CD14-positive monocyte (primary cell): Measurements from ENCODE around the gene PMF1. TPM values are rescaled to one million over a fixed set of nuclear protein-coding genes. Genes with fewer than 3 reads are reported as not detected.

Experiments used
- DNase-seq, 3 donors: peaks; one replicate each; pipeline ENCODE4 v3.0.0-alpha.2; 2011 to 2022
- H2AFZ ChIP-seq: 2 replicates; pipeline ENCODE4 v1.6.0; 2012; ENCODE audit warnings: mild to moderate bottlenecking, low read depth, low read length, inconsistent platforms; ENCODE audit not compliant: insufficient read depth, poor library complexity, severe bottlenecking
- H3K27ac ChIP-seq, 2 donors: 1 replicate in 1 of 2; 2 replicates in 1 of 2; pipeline ENCODE4 v1.5.1; 2012 to 2013; ENCODE audit warnings: low read length in 2 of 2, control low read depth in 1 of 2, inconsistent platforms in 1 of 2, low read depth in 1 of 2, mild to moderate bottlenecking in 1 of 2
- H3K27me3 ChIP-seq, 2 donors: one replicate each; pipeline versions ENCODE4 v1.6.0 to v1.6.1; 2011 to 2013; ENCODE audit warnings: low read length in 2 of 2; ENCODE audit not compliant: control insufficient read depth in 2 of 2, insufficient read depth in 2 of 2
- H3K36me3 ChIP-seq, 2 donors: replicated peaks in 1 of 2; 1 replicate in 1 of 2; 2 replicates in 1 of 2; pipeline versions ENCODE4 v1.5.1 to v1.6.1; 2012 to 2013; ENCODE audit warnings: low read length in 2 of 2, control low read depth in 1 of 2, inconsistent platforms in 1 of 2, mild to moderate bottlenecking in 1 of 2; ENCODE audit not compliant: insufficient read depth in 2 of 2, control insufficient read depth in 1 of 2
- H3K4me1 ChIP-seq, 2 donors: 1 replicate in 1 of 2; 2 replicates in 1 of 2; pipeline versions ENCODE4 v1.5.1 to v1.6.1; 2012 to 2013; ENCODE audit warnings: low read length in 2 of 2, control low read depth in 1 of 2, inconsistent platforms in 1 of 2, mild to moderate bottlenecking in 1 of 2, moderate library complexity in 1 of 2; ENCODE audit not compliant: insufficient read depth in 2 of 2, control insufficient read depth in 1 of 2
- H3K4me2 ChIP-seq: replicated peaks from 2 replicates; pipeline ENCODE3; 2012; ENCODE audit warnings: low read length, moderate library complexity, mild to moderate bottlenecking; ENCODE audit not compliant: poor library complexity, severe bottlenecking; ENCODE audit errors: extremely low read depth
- H3K4me3 ChIP-seq, 3 experiments: fragments of 200-600 bp in 1 of 3; sonication (generic) in 1 of 3; replicated peaks in 1 of 3; 1 replicate in 2 of 3; 2 replicates in 1 of 3; pipeline ENCODE4 v1.5.1; 2011 to 2013; ENCODE audit warnings: low read length in 3 of 3, mild to moderate bottlenecking in 3 of 3, control low read depth in 2 of 3, low read depth in 2 of 3, inconsistent platforms in 1 of 3, moderate library complexity in 1 of 3
- H3K79me2 ChIP-seq: 2 replicates; pipeline ENCODE4 v1.6.0; 2012; ENCODE audit warnings: mild to moderate bottlenecking, control low read depth, inconsistent platforms, low read length, moderate library complexity; ENCODE audit not compliant: insufficient read depth
- H3K9ac ChIP-seq: 2 replicates; pipeline ENCODE4 v1.6.0; 2017; ENCODE audit warnings: low read length, mild to moderate bottlenecking; ENCODE audit not compliant: insufficient read depth, poor library complexity, severe bottlenecking
- H3K9me3 ChIP-seq, 2 donors: replicated peaks in 1 of 2; 1 replicate in 1 of 2; 2 replicates in 1 of 2; pipeline versions ENCODE4 v1.5.1 to v1.6.1; 2012 to 2013; ENCODE audit warnings: low read length in 2 of 2, control low read depth in 1 of 2; ENCODE audit not compliant: control insufficient read depth in 1 of 2, insufficient read depth in 1 of 2
- H4K20me1 ChIP-seq: 2 replicates; pipeline ENCODE4 v1.6.0; 2012; ENCODE audit warnings: mild to moderate bottlenecking, low read length, control low read depth, moderate library complexity; ENCODE audit not compliant: insufficient read depth
- H3K27ac Mint-ChIP-seq, 7 donors: one replicate each; pipeline ENCODE4 v1.8.0; 2020; ENCODE audit warnings: mild to moderate bottlenecking in 7 of 7, mixed read lengths in 7 of 7, moderate library complexity in 6 of 7, inconsistent platforms in 2 of 7
- H3K27me3 Mint-ChIP-seq, 3 donors: one replicate each; pipeline ENCODE4 v1.8.0; 2021 to 2022; ENCODE audit warnings: low read depth in 3 of 3, mild to moderate bottlenecking in 3 of 3, mixed read lengths in 3 of 3, moderate library complexity in 3 of 3, inconsistent platforms in 1 of 3
- H3K36me3 Mint-ChIP-seq, 2 donors: one replicate each; pipeline ENCODE4 v1.8.0; 2020; ENCODE audit warnings: mixed read lengths in 2 of 2, inconsistent platforms in 1 of 2, mild to moderate bottlenecking in 1 of 2
- H3K4me1 Mint-ChIP-seq: one replicate; pipeline ENCODE4 v1.8.0; 2020; ENCODE audit warnings: mild to moderate bottlenecking, mixed read lengths
- H3K4me3 Mint-ChIP-seq, 2 donors: one replicate each; pipeline ENCODE4 v1.8.0; 2020; ENCODE audit warnings: mild to moderate bottlenecking in 2 of 2, mixed read lengths in 2 of 2, moderate library complexity in 1 of 2
- H3K9me3 Mint-ChIP-seq, 7 donors: one replicate each; pipeline ENCODE4 v1.8.0; 2020 to 2022; ENCODE audit warnings: mixed read lengths in 7 of 7, mild to moderate bottlenecking in 6 of 7, moderate library complexity in 6 of 7, inconsistent platforms in 2 of 7
- CTCF ChIP-seq: fragments of 200-600 bp; IDR thresholded peaks from one replicate; pipeline ENCODE4 v1.8.0; 2022; ENCODE audit warnings: antibody characterized with exemption, mild to moderate bottlenecking
- WGBS: methylation state at CpG from one replicate; pipeline ENCODE4 v1.1.5; 2013; ENCODE audit warnings: missing lambda C conversion rate; ENCODE audit not compliant: insufficient coverage; 5-methylcytosine and 5-hydroxymethylcytosine counted together
- intact Hi-C, 2 donors: fragments of 100-400 bp; cut with micrococcal nuclease; formaldehyde crosslinking; loops; one replicate each; pipeline versions ENCODE4 v1.15.0 to v1.15.1; 2023
- polyA plus RNA-seq, 3 donors: library from polyadenylated mRNA; depleted of rRNA in 1 of 3; unstranded in 2 of 3; stranded (reverse) in 1 of 3; fragments of 300-500 nt in 2 of 3; fragments of >200 nt in 1 of 3; fragmentation: Illumina TruSeq in 2 of 3; gene quantifications; 1 replicate in 2 of 3; 2 replicates in 1 of 3; pipeline ENCODE4 v1.2.3, GENCODE V29; 2012 to 2021

PMF1 gene
- polyA plus RNA-seq, 3 donors: 83.7 to 90.4 (median 86.1) TPM

- peaks cover 0 to 3% (median 0%) of the 10 kb centered on the region in 7 donors for H3K9me3 Mint-ChIP-seq
- Histone ChIP-seq H2AFZ (no peak overlapping the region), H3K36me3 (peaks cover 93 to 100% of the 10 kb centered on the region in 2 donors), H3K9ac (no peak overlapping the region), H3K4me1 (no peaks in the 10 kb centered on the region), H3K4me3 (no peak overlapping the region), H3K79me2 (peaks cover 7% of the 10 kb centered on the region), H3K9me3 (no peaks in the 10 kb centered on the region), H3K4me2 (no peak overlapping the region), H3K27me3 (no peaks in the 10 kb centered on the region), H3K27ac (no peak overlapping the region), H4K20me1 (peaks cover 61% of the 10 kb centered on the region)
- no peaks in the 10 kb centered on the region for H3K4me1 Mint-ChIP-seq
- TF ChIP-seq CTCF: no peak
- peak overlapping the region in 1 of 7 donors; percentile 13 for H3K27ac Mint-ChIP-seq
- H3K36me3 Mint-ChIP-seq: peaks cover 77 to 96% of the 10 kb centered on the region in 2 donors
- no peak for DNase-seq
- no peak overlapping the region for H3K4me3 Mint-ChIP-seq
- intact Hi-C loops: no loop called here
- peaks cover 0 to 2% (median 0%) of the 10 kb centered on the region in 3 donors for H3K27me3 Mint-ChIP-seq
- WGBS: 93% methylated on average over 5 of the region's 13 CpGs
Observed at GRCh38 chr1:156266051-156266450, 53.2 kb downstream of the PMF1 start.

GRCh38 chr1:156268336-156268735 is 55.5 kb downstream of the PMF1 start:
- DNase-seq: no peak
- Histone ChIP-seq H3K4me3 (no peak overlapping the region), H2AFZ (no peak overlapping the region), H3K9ac (no peak overlapping the region), H3K4me2 (no peak overlapping the region), H3K9me3 (no peaks in the 10 kb centered on the region), H3K27ac (no peak overlapping the region), H4K20me1 (peaks cover 51% of the 10 kb centered on the region), H3K79me2 (peaks cover 7% of the 10 kb centered on the region), H3K27me3 (no peaks in the 10 kb centered on the region), H3K4me1 (no peaks in the 10 kb centered on the region), H3K36me3 (peaks cover 91 to 100% of the 10 kb centered on the region in 2 donors)
- Mint-ChIP-seq H3K36me3 (peaks cover 82 to 96% of the 10 kb centered on the region in 2 donors), H3K9me3 (peaks cover 0 to 3% (median 0%) of the 10 kb centered on the region in 7 donors), H3K27me3 (peaks cover 0 to 2% (median 0%) of the 10 kb centered on the region in 3 donors), H3K4me1 (no peaks in the 10 kb centered on the region), H3K27ac (peak overlapping the region in 1 of 7 donors; percentile 26), H3K4me3 (no peak overlapping the region)
- intact Hi-C loops: no loop called here
- no peak for TF ChIP-seq CTCF
- WGBS: no CpG with 5 or more reads among the region's 4 CpGs
